ENCODE data around the gene EIF4B. TPM values are rescaled to one million over a fixed set of nuclear protein-coding genes. Genes with fewer than 3 reads are reported as not detected.

Gene EIF4B
- total RNA-seq, 1 experiment from 2014 or later, result 314 TPM

- DNase-seq (ENCODE audit: low spot score), result no peak
These were observed 38.8 kb downstream of the EIF4B start for GRCh38 chr12:53044896-53045695.

GRCh38 chr12:53045696-53046045 lies 39.4 kb downstream of the EIF4B start:
- DNase-seq (ENCODE audit: low spot score), result no peak

GRCh38 chr12:53046655-53047220 lies 40.5 kb downstream of the EIF4B start:
- DNase-seq (ENCODE audit: low spot score), result peak; percentile 46

- DNase-seq (ENCODE audit: low spot score), result peak; percentile 40
These were observed 41.2 kb downstream of the EIF4B start for GRCh38 chr12:53047221-53048032.

- DNase-seq (ENCODE audit: low spot score), result peak; percentile 46
These were observed 42.0 kb downstream of the EIF4B start for GRCh38 chr12:53048033-53048779.

GRCh38 chr12:53048780-53049401 lies 42.6 kb downstream of the EIF4B start:
- DNase-seq (ENCODE audit: low spot score), result no peak

GRCh38 chr12:53049571-53050318 lies 43.5 kb downstream of the EIF4B start, which contains the start of gene TNS2:
TNS2 (plus strand) TSS chr12:53050065; CDS start chr12:53050186, 121 bp downstream.
- DNase-seq (ENCODE audit: low spot score), result peak; percentile 74

- DNase-seq (ENCODE audit: low spot score), result no peak
These were observed 44.3 kb downstream of the EIF4B start for GRCh38 chr12:53050426-53051057.

GRCh38 chr12:53051058-53051880 lies 45.0 kb downstream of the EIF4B start:
- no peak for DNase-seq (ENCODE audit: low spot score)

GRCh38 chr12:53051881-53052412 lies 45.7 kb downstream of the EIF4B start:
- DNase-seq (ENCODE audit: low spot score), result no peak

GRCh38 chr12:53052419-53053217 lies 46.4 kb downstream of the EIF4B start:
- DNase-seq (ENCODE audit: low spot score), result peak; percentile 64

- DNase-seq (ENCODE audit: low spot score), result no peak
These were observed 47.2 kb downstream of the EIF4B start for GRCh38 chr12:53053218-53054111.

GRCh38 chr12:53054112-53054878 lies 48.0 kb downstream of the EIF4B start:
- DNase-seq (ENCODE audit: low spot score), result no peak

GRCh38 chr12:53055471-53056266 lies 49.4 kb downstream of the EIF4B start:
- DNase-seq (ENCODE audit: low spot score), result no peak

- no peak for DNase-seq (ENCODE audit: low spot score)
These were observed 50.0 kb downstream of the EIF4B start for GRCh38 chr12:53056296-53056695.

Data from A172 (cell line).